Measurements from ENCODE around the gene NLRP13. TPM values are rescaled to one million over a fixed set of nuclear protein-coding genes. Genes with fewer than 3 reads are reported as not detected.

Gene NLRP13
- total RNA-seq, 3 donors from 2014 or later (not counting 1 experiment from before 2014, with no cell fraction given): not detected

Other genes starting within 250 kb of the NLRP13 start
- not detected for gene NLRP9, start 193.9 kb downstream of the NLRP13 start, total RNA-seq
- gene RFPL4A, start 173.2 kb downstream of the NLRP13 start, total RNA-seq: not detected
- not detected for gene RFPL4AL1, start 163.2 kb downstream of the NLRP13 start, total RNA-seq
- gene NLRP11, start 100.3 kb downstream of the NLRP13 start, total RNA-seq: not detected
- not detected for gene NLRP4, start 95.8 kb downstream of the NLRP13 start, total RNA-seq
- gene NLRP8, start 15.5 kb upstream of the NLRP13 start, total RNA-seq: not detected
- not detected for gene NLRP5, start 54.4 kb upstream of the NLRP13 start, total RNA-seq
- gene ZNF787, start 189.0 kb upstream of the NLRP13 start, total RNA-seq: 10 to 100 TPM; 23.9 to 42.0 (median 36.9) TPM
- gene ZNF444, start 209.0 kb upstream of the NLRP13 start, total RNA-seq: 10 to 100 TPM; 14.5 to 21.9 (median 16.7) TPM
- not detected for gene GALP, start 243.7 kb upstream of the NLRP13 start, total RNA-seq